OCI-LY1 (cell line): ENCODE measurements around the gene ITGB8.

Experiments
- H2AFZ ChIP-seq: fragments of 200-600 bp; sonication (generic), shearing (Covaris generic); 2 replicates; pipeline ENCODE4 v1.6.0; 2014; ENCODE audit warnings: antibody characterized with exemption, mild to moderate bottlenecking, low read length
- H3F3A ChIP-seq: fragments of 200-600 bp; sonication (generic), shearing (Covaris generic); 2 replicates; pipeline ENCODE4 v1.6.0; 2014; ENCODE audit warnings: mild to moderate bottlenecking, antibody characterized with exemption, low read length, moderate library complexity; ENCODE audit not compliant: insufficient read depth
- H3K27ac ChIP-seq: fragments of 200-600 bp; sonication (generic); 2 replicates; pipeline ENCODE4 v1.5.1; 2014; ENCODE audit warnings: low read length, mixed run types, mild to moderate bottlenecking, low read depth; ENCODE audit not compliant: poor library complexity, severe bottlenecking
- H3K27me3 ChIP-seq: fragments of 200-600 bp; sonication (generic); 2 replicates; pipeline ENCODE4 v1.6.0; 2014; ENCODE audit warnings: antibody characterized with exemption, mild to moderate bottlenecking, low read length, moderate library complexity; ENCODE audit not compliant: insufficient read depth
- H3K36me3 ChIP-seq: fragments of 200-600 bp; sonication (generic); 2 replicates; pipeline ENCODE4 v1.6.1; 2014; ENCODE audit warnings: mild to moderate bottlenecking, antibody characterized with exemption, low read length, moderate library complexity, mixed read lengths; ENCODE audit not compliant: insufficient read depth
- H3K4me1 ChIP-seq: fragments of 200-600 bp; sonication (generic); 2 replicates; pipeline ENCODE4 v1.5.1; 2014; ENCODE audit warnings: mild to moderate bottlenecking, low read length, moderate library complexity; ENCODE audit not compliant: insufficient read depth, severe bottlenecking
- H3K4me2 ChIP-seq: fragments of 200-600 bp; sonication (generic), shearing (Covaris generic); 2 replicates; pipeline ENCODE4 v1.6.1; 2014; ENCODE audit warnings: low read length
- H3K4me3 ChIP-seq: fragments of 200-600 bp; sonication (generic); 2 replicates; pipeline ENCODE4 v1.5.1; 2014; ENCODE audit warnings: low read length, low read depth, mild to moderate bottlenecking, mixed read lengths; ENCODE audit not compliant: poor library complexity, severe bottlenecking
- H3K79me2 ChIP-seq: fragments of 200-600 bp; shearing (Covaris generic); 2 replicates; pipeline ENCODE4 v1.6.1; 2016; ENCODE audit warnings: mixed run types, low read length, mixed read lengths; ENCODE audit not compliant: insufficient read depth
- H3K9ac ChIP-seq: fragments of 200-600 bp; sonication (generic), shearing (Covaris generic); 2 replicates; pipeline ENCODE4 v1.6.1; 2014; ENCODE audit warnings: mild to moderate bottlenecking, low read length, mixed read lengths
- H3K9me2 ChIP-seq: fragments of 200-600 bp; sonication (generic), shearing (Covaris generic); 2 replicates; pipeline ENCODE4 v1.6.1; 2014; ENCODE audit warnings: low read depth, mild to moderate bottlenecking, low read length, mixed read lengths
- H3K9me3 ChIP-seq: fragments of 200-600 bp; shearing (Covaris generic); 2 replicates; pipeline ENCODE4 v1.6.1; 2014; ENCODE audit warnings: low read length, mixed read lengths
- H4K20me1 ChIP-seq: fragments of 200-600 bp; sonication (generic), shearing (Covaris generic); 2 replicates; pipeline ENCODE4 v1.6.0; 2016; ENCODE audit warnings: mild to moderate bottlenecking, low read length; ENCODE audit not compliant: insufficient read depth
- CTCF ChIP-seq: fragments of 200-600 bp; sonication (generic), shearing (Covaris generic); IDR thresholded peaks from 2 replicates; pipeline ENCODE4 v1.5.1; 2017; ENCODE audit warnings: mild to moderate bottlenecking, antibody characterized with exemption, low read length, moderate library complexity, mixed read lengths
- EZH2 ChIP-seq: fragments of 200-600 bp; sonication (generic), shearing (Covaris generic); IDR thresholded peaks from 2 replicates; pipeline ENCODE4 v1.8.0; 2017; ENCODE audit warnings: borderline replicate concordance, mixed run types, mild to moderate bottlenecking, antibody characterized with exemption, low read length, moderate library complexity, mixed read lengths

Gene ITGB8

GRCh38 chr7:20417675-20418382 is 87.1 kb downstream of the ITGB8 start:
- no peaks in the 10 kb centered on the region for H3K79me2 ChIP-seq
- no peaks in the 10 kb centered on the region for H3K4me1 ChIP-seq
- H4K20me1 ChIP-seq, result no peaks in the 10 kb centered on the region
- 0 out of 2 replicates have a peak, but pooled peaks cover 8% of the 10 kb centered on the region for H3K36me3 ChIP-seq
- H2AFZ ChIP-seq, result no peak overlapping the region
- H3K9me3 ChIP-seq, result no peaks in the 10 kb centered on the region
- H3K9me2 ChIP-seq, result no peaks in the 10 kb centered on the region
- TF ChIP-seq EZH2 (no peak), CTCF (no peak)
- H3K4me2 ChIP-seq, result no peak overlapping the region
- H3K9ac ChIP-seq, result no peak overlapping the region
- no peak overlapping the region for H3K4me3 ChIP-seq
- no peak overlapping the region for H3K27ac ChIP-seq
- no peaks in the 10 kb centered on the region for H3K27me3 ChIP-seq
- 0 out of 2 replicates have a peak, but pooled peaks cover 3% of the 10 kb centered on the region for H3F3A ChIP-seq

- no peak for TF ChIP-seq EZH2
- TF ChIP-seq CTCF, result no peak
- Histone ChIP-seq H3K27me3 (no peaks in the 10 kb centered on the region), H4K20me1 (no peaks in the 10 kb centered on the region), H3K27ac (no peak overlapping the region), H3K79me2 (no peaks in the 10 kb centered on the region), H2AFZ (no peak overlapping the region), H3K4me3 (no peak overlapping the region), H3K36me3 (no peaks in the 10 kb centered on the region), H3K4me1 (no peaks in the 10 kb centered on the region), H3F3A (no peaks in the 10 kb centered on the region), H3K4me2 (no peak overlapping the region), H3K9me3 (no peaks in the 10 kb centered on the region; the same call in 1 of the 2 replicates), H3K9ac (no peak overlapping the region), H3K9me2 (no peaks in the 10 kb centered on the region)
These were observed 93.8 kb downstream of the ITGB8 start for GRCh38 chr7:20424500-20424899.

- Histone ChIP-seq H3K36me3 (no peaks in the 10 kb centered on the region), H3K9ac (no peak overlapping the region), H3K4me2 (no peak overlapping the region), H2AFZ (no peak overlapping the region), H4K20me1 (no peaks in the 10 kb centered on the region), H3K27me3 (no peaks in the 10 kb centered on the region), H3F3A (no peaks in the 10 kb centered on the region), H3K9me3 (no peaks in the 10 kb centered on the region; the same call in 1 of the 2 replicates), H3K9me2 (no peaks in the 10 kb centered on the region), H3K27ac (no peak overlapping the region), H3K4me3 (no peak overlapping the region), H3K4me1 (no peaks in the 10 kb centered on the region), H3K79me2 (no peaks in the 10 kb centered on the region)
- TF ChIP-seq EZH2 (no peak), CTCF (no peak)
These were observed 100.0 kb downstream of the ITGB8 start for GRCh38 chr7:20430664-20431063.
